ENCODE results near the gene KCNA10.

Gene KCNA10

GRCh38 chr1:110542725-110543124, 23.8 kb upstream of the KCNA10 start:
- Histone ChIP-seq H4K91ac (ENCODE audit: low read depth, low read length) (no peak overlapping the region), H2AK5ac (ENCODE audit: low read length) (no peak overlapping the region), H3K9ac (ENCODE audit: low read length) (no peak overlapping the region), H2BK5ac (ENCODE audit: low read depth, low read length, poor library complexity) (no peak overlapping the region), H3K4me2 (ENCODE audit: low read length) (no peak overlapping the region), H3K4ac (ENCODE audit: low read depth, low read length) (no peak overlapping the region), H2BK120ac (ENCODE audit: insufficient read depth, low read length, poor library complexity) (no peak overlapping the region), H3K27ac (ENCODE audit: low read depth, low read length) (no peak overlapping the region), H3K4me3 (ENCODE audit: low read depth, low read length) (no peak overlapping the region), H3K18ac (ENCODE audit: low read length) (no peak overlapping the region), H3K23ac (ENCODE audit: low read length) (no peak overlapping the region), H4K8ac (ENCODE audit: low read depth, low read length) (no peak overlapping the region), H3K27me3 (ENCODE audit: insufficient read depth, low read length) (no peaks in the 10 kb centered on the region), H3K9me3 (ENCODE audit: insufficient read depth, low read depth, low read length) (no peaks in the 10 kb centered on the region), H4K12ac (ENCODE audit: low read depth, low read length) (no peak overlapping the region), H3K79me1 (ENCODE audit: low read length) (no peaks in the 10 kb centered on the region), H3K14ac (ENCODE audit: low read length) (no peak overlapping the region), H3K79me2 (ENCODE audit: control insufficient read depth, insufficient read depth, low read length, poor library complexity) (no peaks in the 10 kb centered on the region), H3K36me3 (ENCODE audit: control insufficient read depth in 1 of 2, insufficient read depth in 2 of 2, low read length in 2 of 2) (no peaks in the 10 kb centered on the region), H2AFZ (ENCODE audit: insufficient read depth, low read length, poor library complexity) (no peak overlapping the region), H3K4me1 (ENCODE audit: control insufficient read depth in 1 of 2, insufficient read depth in 2 of 2, low read length in 2 of 2) (no peaks in the 10 kb centered on the region), H2BK12ac (ENCODE audit: low read length) (no peak overlapping the region)
- WGBS (ENCODE audit: extremely low coverage, insufficient coverage, insufficient read length) = no CpG with 5 or more reads among the region's 4 CpGs
- peak; percentile 26 to 82 for DNase-seq

DNA sequence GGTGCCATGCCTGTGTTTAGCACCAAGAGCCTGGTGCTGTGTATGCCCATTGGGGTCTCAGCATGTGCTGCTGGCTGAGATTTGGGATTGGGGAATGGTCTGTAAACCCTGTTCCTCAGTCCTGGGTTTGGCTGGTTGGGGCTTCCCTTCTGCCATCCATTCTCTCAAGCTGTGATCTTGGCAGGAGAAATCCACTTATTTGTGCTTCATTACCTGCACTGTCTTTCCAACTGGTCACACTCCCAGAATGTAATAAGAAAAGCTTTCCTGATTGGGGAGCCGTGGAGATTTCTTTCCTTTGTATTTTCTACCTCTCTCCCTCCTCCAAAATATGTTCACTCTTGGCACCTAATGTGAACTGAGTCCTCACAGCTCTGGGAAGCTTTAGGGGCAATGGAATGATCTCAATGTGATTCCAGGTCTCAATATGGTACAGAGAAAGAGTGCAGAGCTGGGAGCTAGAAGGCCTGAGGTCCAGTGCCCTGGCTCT, 23.0 kb upstream of the KCNA10 start:
- Histone ChIP-seq H3K79me2 (ENCODE audit: control insufficient read depth, insufficient read depth, low read length, poor library complexity) (no peaks in the 10 kb centered on the region), H2AFZ (ENCODE audit: insufficient read depth, low read length, poor library complexity) (no peak overlapping the region), H3K27ac (ENCODE audit: low read depth, low read length) (no peak overlapping the region), H3K4ac (ENCODE audit: low read depth, low read length) (no peak overlapping the region), H4K8ac (ENCODE audit: low read depth, low read length) (no peak overlapping the region), H2AK5ac (ENCODE audit: low read length) (no peak overlapping the region), H3K4me3 (ENCODE audit: low read depth, low read length) (no peak overlapping the region), H4K91ac (ENCODE audit: low read depth, low read length) (no peak overlapping the region), H2BK5ac (ENCODE audit: low read depth, low read length, poor library complexity) (no peak overlapping the region), H4K12ac (ENCODE audit: low read depth, low read length) (no peak overlapping the region), H3K9me3 (ENCODE audit: insufficient read depth, low read depth, low read length) (no peaks in the 10 kb centered on the region), H3K18ac (ENCODE audit: low read length) (no peak overlapping the region), H3K23ac (ENCODE audit: low read length) (no peak overlapping the region), H3K14ac (ENCODE audit: low read length) (no peak overlapping the region), H3K4me2 (ENCODE audit: low read length) (no peak overlapping the region), H3K27me3 (ENCODE audit: insufficient read depth, low read length) (no peaks in the 10 kb centered on the region), H2BK12ac (ENCODE audit: low read length) (no peak overlapping the region), H3K36me3 (ENCODE audit: control insufficient read depth in 1 of 2, insufficient read depth in 2 of 2, low read length in 2 of 2) (no peaks in the 10 kb centered on the region), H2BK120ac (ENCODE audit: insufficient read depth, low read length, poor library complexity) (no peak overlapping the region), H3K4me1 (ENCODE audit: control insufficient read depth in 1 of 2, insufficient read depth in 2 of 2, low read length in 2 of 2) (no peaks in the 10 kb centered on the region), H3K9ac (ENCODE audit: low read length) (no peak overlapping the region), H3K79me1 (ENCODE audit: low read length) (no peaks in the 10 kb centered on the region)
- WGBS (ENCODE audit: extremely low coverage, insufficient coverage, insufficient read length) = no CpG with 5 or more reads among the region's 1 CpG
- DNase-seq = no peak

DNA sequence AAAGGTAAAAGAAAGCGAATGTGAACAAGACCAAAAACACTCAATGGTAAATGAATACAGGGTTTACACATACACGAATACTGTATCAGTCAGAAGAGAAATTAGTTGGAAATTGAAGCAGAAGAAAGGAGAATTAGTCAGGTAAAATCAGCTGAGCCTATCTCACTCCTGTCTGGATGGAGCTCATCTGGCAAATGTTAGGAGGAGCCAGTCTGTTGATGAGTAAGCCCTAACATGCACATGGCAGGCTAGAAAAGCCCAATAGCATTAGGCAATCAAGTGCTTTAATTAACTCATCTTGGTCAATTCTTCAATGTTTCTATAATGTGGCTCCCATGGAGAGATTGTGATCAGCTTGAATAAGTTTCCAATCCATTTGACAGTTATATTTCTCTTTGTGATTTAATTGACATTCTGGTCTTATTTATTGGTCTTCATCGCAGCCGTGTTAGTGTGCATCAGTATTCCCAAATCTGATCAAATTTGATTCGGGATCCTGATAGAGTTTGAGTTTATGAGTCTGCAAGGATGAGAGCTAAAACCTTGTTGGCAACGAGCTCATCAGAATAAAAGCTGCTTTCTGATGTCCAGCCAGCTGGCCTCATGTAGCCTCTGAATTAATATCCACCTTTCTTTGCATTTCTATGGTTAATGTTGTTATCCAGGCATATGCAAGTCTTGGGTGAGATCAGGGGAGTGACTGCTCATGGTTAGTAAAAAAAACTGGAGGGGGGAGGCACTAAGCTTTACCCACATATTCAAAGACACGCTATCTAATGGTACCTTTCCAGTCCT, 22.1 kb upstream of the KCNA10 start:
- Histone ChIP-seq H3K4ac (ENCODE audit: low read depth, low read length) (no peak overlapping the region), H3K14ac (ENCODE audit: low read length) (no peak overlapping the region), H3K27ac (ENCODE audit: low read depth, low read length) (no peak overlapping the region), H3K23ac (ENCODE audit: low read length) (no peak overlapping the region), H3K4me1 (ENCODE audit: control insufficient read depth in 1 of 2, insufficient read depth in 2 of 2, low read length in 2 of 2) (no peaks in the 10 kb centered on the region), H2AFZ (ENCODE audit: insufficient read depth, low read length, poor library complexity) (no peak overlapping the region), H2BK5ac (ENCODE audit: low read depth, low read length, poor library complexity) (no peak overlapping the region), H3K4me2 (ENCODE audit: low read length) (no peak overlapping the region), H3K9me3 (ENCODE audit: insufficient read depth, low read depth, low read length) (no peaks in the 10 kb centered on the region), H4K8ac (ENCODE audit: low read depth, low read length) (no peak overlapping the region), H4K12ac (ENCODE audit: low read depth, low read length) (no peak overlapping the region), H3K4me3 (ENCODE audit: low read depth, low read length) (no peak overlapping the region), H2BK12ac (ENCODE audit: low read length) (no peak overlapping the region), H3K79me1 (ENCODE audit: low read length) (no peaks in the 10 kb centered on the region), H3K9ac (ENCODE audit: low read length) (no peak overlapping the region), H3K36me3 (ENCODE audit: control insufficient read depth in 1 of 2, insufficient read depth in 2 of 2, low read length in 2 of 2) (no peaks in the 10 kb centered on the region), H2AK5ac (ENCODE audit: low read length) (no peak overlapping the region), H3K18ac (ENCODE audit: low read length) (no peak overlapping the region), H3K79me2 (ENCODE audit: control insufficient read depth, insufficient read depth, low read length, poor library complexity) (no peaks in the 10 kb centered on the region), H2BK120ac (ENCODE audit: insufficient read depth, low read length, poor library complexity) (no peak overlapping the region), H4K91ac (ENCODE audit: low read depth, low read length) (no peak overlapping the region), H3K27me3 (ENCODE audit: insufficient read depth, low read length) (no peaks in the 10 kb centered on the region)
- DNase-seq = no peak
- WGBS (ENCODE audit: extremely low coverage, insufficient coverage, insufficient read length) = no CpG with 5 or more reads among the region's 7 CpGs

GRCh38 chr1:110538921-110539320, 19.9 kb upstream of the KCNA10 start:
- H2AFZ ChIP-seq (ENCODE audit: insufficient read depth, low read length, poor library complexity) = no peak overlapping the region
- no peak overlapping the region for H2AK5ac ChIP-seq (ENCODE audit: low read length)
- H3K4me3 ChIP-seq (ENCODE audit: low read depth, low read length) = no peak overlapping the region
- no peak overlapping the region for H3K9ac ChIP-seq (ENCODE audit: low read length)
- H3K27me3 ChIP-seq (ENCODE audit: insufficient read depth, low read length) = no peaks in the 10 kb centered on the region
- no peak overlapping the region for H4K12ac ChIP-seq (ENCODE audit: low read depth, low read length)
- no CpG with 5 or more reads among the region's 8 CpGs for WGBS (ENCODE audit: extremely low coverage, insufficient coverage, insufficient read length)
- H4K8ac ChIP-seq (ENCODE audit: low read depth, low read length) = no peak overlapping the region
- no peak overlapping the region for H4K91ac ChIP-seq (ENCODE audit: low read depth, low read length)
- no peak for DNase-seq
- no peak overlapping the region for H2BK120ac ChIP-seq (ENCODE audit: insufficient read depth, low read length, poor library complexity)
- H3K18ac ChIP-seq (ENCODE audit: low read length) = no peak overlapping the region
- H2BK12ac ChIP-seq (ENCODE audit: low read length) = no peak overlapping the region
- H3K4me1 ChIP-seq (ENCODE audit: control insufficient read depth in 1 of 2, insufficient read depth in 2 of 2, low read length in 2 of 2) = no peaks in the 10 kb centered on the region
- H2BK5ac ChIP-seq (ENCODE audit: low read depth, low read length, poor library complexity) = no peak overlapping the region
- no peak overlapping the region for H3K14ac ChIP-seq (ENCODE audit: low read length)
- H3K4ac ChIP-seq (ENCODE audit: low read depth, low read length) = no peak overlapping the region
- no peak overlapping the region for H3K23ac ChIP-seq (ENCODE audit: low read length)
- no peaks in the 10 kb centered on the region for H3K79me2 ChIP-seq (ENCODE audit: control insufficient read depth, insufficient read depth, low read length, poor library complexity)
- H3K79me1 ChIP-seq (ENCODE audit: low read length) = no peaks in the 10 kb centered on the region
- no peak overlapping the region for H3K4me2 ChIP-seq (ENCODE audit: low read length)
- no peaks in the 10 kb centered on the region for H3K36me3 ChIP-seq (ENCODE audit: control insufficient read depth in 1 of 2, insufficient read depth in 2 of 2, low read length in 2 of 2)
- H3K9me3 ChIP-seq (ENCODE audit: insufficient read depth, low read depth, low read length) = no peaks in the 10 kb centered on the region
- no peak overlapping the region for H3K27ac ChIP-seq (ENCODE audit: low read depth, low read length)

All from trophoblast cell (in vitro differentiated cells and primary cell).